ENCODE measurements around the gene CRY2. TPM values are rescaled to one million over a fixed set of nuclear protein-coding genes. Genes with fewer than 3 reads are reported as not detected.

Gene CRY2
- total and polyA plus RNA-seq, 2 of the 13 experiments (the other 11 are each of a cell fraction or from before 2014, with no cell fraction given), result 10.1 to 12.2 TPM

DNA sequence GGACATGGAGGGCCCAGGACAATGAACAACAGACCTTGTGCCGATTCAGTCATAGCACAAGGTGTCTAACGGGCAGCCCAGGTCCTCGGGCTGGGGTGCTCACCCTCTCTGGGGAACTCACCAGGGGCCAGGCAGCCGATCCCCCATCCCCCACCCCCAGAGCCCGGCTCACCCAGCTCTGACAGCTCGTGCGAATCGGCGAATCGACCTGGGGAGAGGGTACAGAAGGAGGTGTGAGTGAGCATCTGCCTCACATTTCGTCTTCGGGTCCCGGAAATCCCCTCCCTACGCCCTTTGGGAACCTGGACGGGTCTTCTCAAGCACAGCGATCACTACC lies 70.0 kb downstream of the CRY2 start (continued):
- TF ChIP-seq, protein P1, sequence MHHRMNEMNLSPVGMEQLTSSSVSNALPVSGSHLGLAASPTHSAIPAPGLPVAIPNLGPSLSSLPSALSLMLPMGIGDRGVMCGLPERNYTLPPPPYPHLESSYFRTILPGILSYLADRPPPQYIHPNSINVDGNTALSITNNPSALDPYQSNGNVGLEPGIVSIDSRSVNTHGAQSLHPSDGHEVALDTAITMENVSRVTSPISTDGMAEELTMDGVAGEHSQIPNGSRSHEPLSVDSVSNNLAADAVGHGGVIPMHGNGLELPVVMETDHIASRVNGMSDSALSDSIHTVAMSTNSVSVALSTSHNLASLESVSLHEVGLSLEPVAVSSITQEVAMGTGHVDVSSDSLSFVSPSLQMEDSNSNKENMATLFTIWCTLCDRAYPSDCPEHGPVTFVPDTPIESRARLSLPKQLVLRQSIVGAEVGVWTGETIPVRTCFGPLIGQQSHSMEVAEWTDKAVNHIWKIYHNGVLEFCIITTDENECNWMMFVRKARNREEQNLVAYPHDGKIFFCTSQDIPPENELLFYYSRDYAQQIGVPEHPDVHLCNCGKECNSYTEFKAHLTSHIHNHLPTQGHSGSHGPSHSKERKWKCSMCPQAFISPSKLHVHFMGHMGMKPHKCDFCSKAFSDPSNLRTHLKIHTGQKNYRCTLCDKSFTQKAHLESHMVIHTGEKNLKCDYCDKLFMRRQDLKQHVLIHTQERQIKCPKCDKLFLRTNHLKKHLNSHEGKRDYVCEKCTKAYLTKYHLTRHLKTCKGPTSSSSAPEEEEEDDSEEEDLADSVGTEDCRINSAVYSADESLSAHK (CRISPR knock-in tag; IDR thresholded peaks at IDR 0.05; ENCODE audit: borderline replicate concordance), result no peak

DNA sequence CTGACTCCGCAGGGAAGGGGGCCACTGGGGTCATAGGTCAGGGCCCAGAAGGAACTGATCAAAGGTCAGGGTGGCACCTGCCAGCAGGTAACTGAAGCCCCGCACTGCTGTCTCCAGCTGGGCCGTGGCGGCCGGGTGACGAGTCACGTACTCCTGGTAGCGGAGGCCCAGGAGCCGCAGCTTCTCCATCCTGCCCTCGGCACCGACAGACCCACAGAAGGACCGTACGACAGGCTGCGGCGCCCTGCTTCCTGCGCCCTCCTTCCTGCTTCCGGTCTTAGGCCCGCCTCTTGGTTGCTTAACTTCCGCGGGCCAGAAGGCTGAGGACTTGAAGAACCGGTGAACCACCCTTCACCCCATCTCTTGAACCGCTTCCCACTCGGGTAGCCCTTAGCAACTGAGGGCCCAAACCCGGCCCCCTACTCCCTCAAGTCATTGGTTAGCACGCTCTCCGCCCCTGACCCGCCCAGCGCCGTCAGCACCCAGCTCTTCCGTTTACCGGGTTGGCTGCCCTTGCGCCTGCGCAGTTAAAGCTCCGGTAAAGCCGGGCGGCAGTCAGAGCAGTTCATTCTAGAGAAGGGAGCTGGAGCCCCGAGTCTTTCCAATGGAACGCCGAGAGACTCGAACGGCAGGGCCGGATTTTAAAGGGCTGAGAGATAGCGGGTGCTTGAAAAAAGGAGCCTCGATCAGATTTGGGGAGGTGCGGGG lies 70.5 kb downstream of the CRY2 start, which contains the start of gene PEX16:
Gene PEX16, minus strand, starts transcription at position 255 of the 708 bp plus-strand sequence. Its CDS starts 66 bp downstream, at position 189.
- peak; percentile 95 for DNase-seq (ENCODE audit: low spot score)
- POLR2A ChIA-PET, result interaction anchor here (1.0 to 2.0 kb wide), 9 partner anchors 9 to 325 kb away, joined by 3 to 19 read pairs (median 7); partner anchors contain the start of gene CRY2
- Histone ChIP-seq H3K4me2 (ENCODE audit: low read depth, low read length) (peak within 1 kb of the TSS; percentile 91), H2AFZ (ENCODE audit: low read length) (peak within 1 kb of the TSS; percentile 82), H3K4me3 (replicated peaks in 1 of 3; ENCODE audit: insufficient read depth in 1 of 3, low read depth in 2 of 3, low read length in 3 of 3) (peak within 1 kb of the TSS; percentile 82 to 94 (median 90)), H3K36me3 (replicated peaks in 1 of 2; ENCODE audit: control insufficient read depth in 1 of 2, insufficient read depth in 2 of 2, low read length in 2 of 2) (peaks cover 8 to 23% of the 10 kb centered on the region in 2 experiments; a peak in 3 of 5 replicates), H3K27ac (ENCODE audit: extremely low read length, insufficient read depth, low read length) (peak within 1 kb of the TSS; percentile 88), H3K4me1 (ENCODE audit: insufficient read depth, low read length) (peaks cover 41% of the 10 kb centered on the region), H3K27me3 (ENCODE audit: control insufficient read depth in 1 of 2, insufficient read depth in 2 of 2, low read length in 2 of 2) (peaks cover 0 to 1% of the 10 kb centered on the region in 2 experiments; a peak in 1 of 5 replicates), H3K9me3 (ENCODE audit: low read length) (no peaks in the 10 kb centered on the region), H4K20me1 (ENCODE audit: insufficient read depth, low read length) (no peaks in the 10 kb centered on the region), H3K79me2 (ENCODE audit: insufficient read depth, low read length) (peaks cover 12% of the 10 kb centered on the region), H3K9ac (ENCODE audit: insufficient read depth, low read depth, low read length) (peak within 1 kb of the TSS; percentile 73)
- BruUV-seq (replicated peaks), result TSS peak; percentile 42
- in situ Hi-C loops (cut with HindIII; ENCODE audit: extremely low pct_ligation_motif_present, low pct_unique_long_range_greater_than_20kb), result no loop called here
- peak; percentile 70 for FAIRE-seq
- peak; percentile 75 for ATAC-seq
- intact Hi-C loops (cut with micrococcal nuclease; ENCODE audit: unreplicated experiment), result loop anchor here (1.0 kb wide), 1 partner anchor 30 kb away; no protein-coding TSS in a partner anchor
- WGBS (ENCODE audit: low lambda C conversion rate), result under 1% methylated on average over 21 of the region's 45 CpGs
- CTCF ChIA-PET (ENCODE audit: low intra/inter-chr PET ratio, low total read pairs), result no interaction called here
- TF ChIP-seq YEATS2 (CRISPR knock-in tag; IDR thresholded peaks at IDR 0.05; ENCODE audit: borderline replicate concordance) (peak; percentile 83), ZNF850 (CRISPR knock-in tag; conservative IDR thresholded peaks at IDR 0.05) (no peak), MEF2D (CRISPR knock-in tag; IDR thresholded peaks at IDR 0.05) (0 out of 2 replicates have a peak, but pooled peaks have one; percentile 73), ZNF678 (CRISPR knock-in tag; IDR thresholded peaks at IDR 0.05) (0 out of 2 replicates have a peak, but pooled peaks have one; percentile 58), ZNF224 (CRISPR knock-in tag; IDR thresholded peaks at IDR 0.05) (peak; percentile 38; the same call in 1 of the 2 replicates), MAFF (IDR thresholded peaks at IDR 0.05; ENCODE audit: low read depth, low read length) (no peak), RORA (CRISPR knock-in tag; IDR thresholded peaks at IDR 0.05) (no peak), ZNF350 (CRISPR knock-in tag; IDR thresholded peaks at IDR 0.05; ENCODE audit: borderline replicate concordance, low read depth) (no peak; the same call in 1 of the 2 replicates), CHCHD3 (CRISPR knock-in tag; IDR thresholded peaks at IDR 0.05) (no peak; the same call in 1 of the 2 replicates)
- TF ChIP-seq, protein P2, sequence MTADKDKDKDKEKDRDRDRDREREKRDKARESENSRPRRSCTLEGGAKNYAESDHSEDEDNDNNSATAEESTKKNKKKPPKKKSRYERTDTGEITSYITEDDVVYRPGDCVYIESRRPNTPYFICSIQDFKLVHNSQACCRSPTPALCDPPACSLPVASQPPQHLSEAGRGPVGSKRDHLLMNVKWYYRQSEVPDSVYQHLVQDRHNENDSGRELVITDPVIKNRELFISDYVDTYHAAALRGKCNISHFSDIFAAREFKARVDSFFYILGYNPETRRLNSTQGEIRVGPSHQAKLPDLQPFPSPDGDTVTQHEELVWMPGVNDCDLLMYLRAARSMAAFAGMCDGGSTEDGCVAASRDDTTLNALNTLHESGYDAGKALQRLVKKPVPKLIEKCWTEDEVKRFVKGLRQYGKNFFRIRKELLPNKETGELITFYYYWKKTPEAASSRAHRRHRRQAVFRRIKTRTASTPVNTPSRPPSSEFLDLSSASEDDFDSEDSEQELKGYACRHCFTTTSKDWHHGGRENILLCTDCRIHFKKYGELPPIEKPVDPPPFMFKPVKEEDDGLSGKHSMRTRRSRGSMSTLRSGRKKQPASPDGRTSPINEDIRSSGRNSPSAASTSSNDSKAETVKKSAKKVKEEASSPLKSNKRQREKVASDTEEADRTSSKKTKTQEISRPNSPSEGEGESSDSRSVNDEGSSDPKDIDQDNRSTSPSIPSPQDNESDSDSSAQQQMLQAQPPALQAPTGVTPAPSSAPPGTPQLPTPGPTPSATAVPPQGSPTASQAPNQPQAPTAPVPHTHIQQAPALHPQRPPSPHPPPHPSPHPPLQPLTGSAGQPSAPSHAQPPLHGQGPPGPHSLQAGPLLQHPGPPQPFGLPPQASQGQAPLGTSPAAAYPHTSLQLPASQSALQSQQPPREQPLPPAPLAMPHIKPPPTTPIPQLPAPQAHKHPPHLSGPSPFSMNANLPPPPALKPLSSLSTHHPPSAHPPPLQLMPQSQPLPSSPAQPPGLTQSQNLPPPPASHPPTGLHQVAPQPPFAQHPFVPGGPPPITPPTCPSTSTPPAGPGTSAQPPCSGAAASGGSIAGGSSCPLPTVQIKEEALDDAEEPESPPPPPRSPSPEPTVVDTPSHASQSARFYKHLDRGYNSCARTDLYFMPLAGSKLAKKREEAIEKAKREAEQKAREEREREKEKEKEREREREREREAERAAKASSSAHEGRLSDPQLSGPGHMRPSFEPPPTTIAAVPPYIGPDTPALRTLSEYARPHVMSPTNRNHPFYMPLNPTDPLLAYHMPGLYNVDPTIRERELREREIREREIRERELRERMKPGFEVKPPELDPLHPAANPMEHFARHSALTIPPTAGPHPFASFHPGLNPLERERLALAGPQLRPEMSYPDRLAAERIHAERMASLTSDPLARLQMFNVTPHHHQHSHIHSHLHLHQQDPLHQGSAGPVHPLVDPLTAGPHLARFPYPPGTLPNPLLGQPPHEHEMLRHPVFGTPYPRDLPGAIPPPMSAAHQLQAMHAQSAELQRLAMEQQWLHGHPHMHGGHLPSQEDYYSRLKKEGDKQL (CRISPR knock-in tag; IDR thresholded peaks at IDR 0.05; ENCODE audit: low read depth), result no peak
- TF ChIP-seq, protein P3, sequence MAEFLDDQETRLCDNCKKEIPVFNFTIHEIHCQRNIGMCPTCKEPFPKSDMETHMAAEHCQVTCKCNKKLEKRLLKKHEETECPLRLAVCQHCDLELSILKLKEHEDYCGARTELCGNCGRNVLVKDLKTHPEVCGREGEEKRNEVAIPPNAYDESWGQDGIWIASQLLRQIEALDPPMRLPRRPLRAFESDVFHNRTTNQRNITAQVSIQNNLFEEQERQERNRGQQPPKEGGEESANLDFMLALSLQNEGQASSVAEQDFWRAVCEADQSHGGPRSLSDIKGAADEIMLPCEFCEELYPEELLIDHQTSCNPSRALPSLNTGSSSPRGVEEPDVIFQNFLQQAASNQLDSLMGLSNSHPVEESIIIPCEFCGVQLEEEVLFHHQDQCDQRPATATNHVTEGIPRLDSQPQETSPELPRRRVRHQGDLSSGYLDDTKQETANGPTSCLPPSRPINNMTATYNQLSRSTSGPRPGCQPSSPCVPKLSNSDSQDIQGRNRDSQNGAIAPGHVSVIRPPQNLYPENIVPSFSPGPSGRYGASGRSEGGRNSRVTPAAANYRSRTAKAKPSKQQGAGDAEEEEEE (CRISPR knock-in tag; IDR thresholded peaks at IDR 0.05; ENCODE audit: borderline replicate concordance), result no peak

Measured in HepG2 (cell line).